Right renal pelvis (tissue), 4 donors: ENCODE results near the gene HBB. TPM values are rescaled to one million over a fixed set of nuclear protein-coding genes. Genes with fewer than 3 reads are reported as not detected.

Source experiments
- DNase-seq, 4 donors: peaks; one replicate each; pipeline ENCODE4 v3.0.0-alpha.2; 2013; ENCODE audit warnings: low read depth in 4 of 4, low spot score in 3 of 4, missing footprints in 1 of 4
- polyA plus RNA-seq, 4 donors: library from polyadenylated mRNA; unstranded; fragments of 120-200 nt; gene quantifications; one replicate each; pipeline ENCODE4 v1.2.1, GENCODE V29; 2013; ENCODE audit not compliant: insufficient read length in 4 of 4

The HBB gene
- polyA plus RNA-seq, 4 donors = 127 to 236 (median 129) TPM

- DNase-seq = no peak
Observed at GRCh38 chr11:5229356-5229755, 2.5 kb upstream of the HBB start.

GRCh38 chr11:5228124-5228523, 1.3 kb upstream of the HBB start:
- DNase-seq = no peak

- DNase-seq = no peak
Observed at GRCh38 chr11:5227681-5228080, 810 bp upstream of the HBB start.

- no peak for DNase-seq
Observed at GRCh38 chr11:5225480-5225871, 1.4 kb downstream of the HBB start.

- DNase-seq = no peak
Observed at GRCh38 chr11:5224538-5225479, 2.1 kb downstream of the HBB start.

- no peak for DNase-seq
Observed at GRCh38 chr11:5223686-5224085, 3.2 kb downstream of the HBB start.

GRCh38 chr11:5223146-5223545, 3.7 kb downstream of the HBB start:
- DNase-seq = no peak

GRCh38 chr11:5210376-5210885, 16.4 kb downstream of the HBB start:
- no peak for DNase-seq

- DNase-seq = peak in 3 of 4 donors; percentile 1 to 28 (median 17)
Observed at GRCh38 chr11:5204787-5205186, 22.1 kb downstream of the HBB start.

GRCh38 chr11:5203366-5203765, 23.5 kb downstream of the HBB start:
- DNase-seq = no peak

- no peak for DNase-seq
Observed at GRCh38 chr11:5200582-5200981, 26.3 kb downstream of the HBB start, which contains the start of gene OR51V1. Gene OR51V1, minus strand, starts transcription at chr11:5200682. Its CDS starts 0 bp downstream, at chr11:5200682.

- no peak for DNase-seq
Observed at GRCh38 chr11:5198285-5198684, 28.6 kb downstream of the HBB start.

GRCh38 chr11:5197536-5197935, 29.3 kb downstream of the HBB start:
- no peak for DNase-seq

- no peak for DNase-seq
Observed at GRCh38 chr11:5196731-5197130, 30.1 kb downstream of the HBB start.

GRCh38 chr11:5196067-5196466, 30.8 kb downstream of the HBB start:
- DNase-seq = no peak

- DNase-seq = no peak
Observed at GRCh38 chr11:5192738-5193137, 34.1 kb downstream of the HBB start.

GRCh38 chr11:5188201-5188600, 38.7 kb downstream of the HBB start:
- no peak for DNase-seq

GRCh38 chr11:5178046-5178837, 48.6 kb downstream of the HBB start:
- DNase-seq = no peak
